GM20000 (cell line): ENCODE results near the gene TRAPPC10.

Experiments used
- DNase-seq: peaks from one replicate; pipeline ENCODE4 v3.0.0; 2012; ENCODE audit warnings: low spot score
- TF ChIP-seq, protein P1 (sequence below): IDR thresholded peaks from 2 replicates; pipeline ENCODE4 v1.5.1; 2012; ENCODE audit warnings: mild to moderate bottlenecking, control low read depth; ENCODE audit errors: extremely low read depth, missing control alignments

Gene TRAPPC10

DNA sequence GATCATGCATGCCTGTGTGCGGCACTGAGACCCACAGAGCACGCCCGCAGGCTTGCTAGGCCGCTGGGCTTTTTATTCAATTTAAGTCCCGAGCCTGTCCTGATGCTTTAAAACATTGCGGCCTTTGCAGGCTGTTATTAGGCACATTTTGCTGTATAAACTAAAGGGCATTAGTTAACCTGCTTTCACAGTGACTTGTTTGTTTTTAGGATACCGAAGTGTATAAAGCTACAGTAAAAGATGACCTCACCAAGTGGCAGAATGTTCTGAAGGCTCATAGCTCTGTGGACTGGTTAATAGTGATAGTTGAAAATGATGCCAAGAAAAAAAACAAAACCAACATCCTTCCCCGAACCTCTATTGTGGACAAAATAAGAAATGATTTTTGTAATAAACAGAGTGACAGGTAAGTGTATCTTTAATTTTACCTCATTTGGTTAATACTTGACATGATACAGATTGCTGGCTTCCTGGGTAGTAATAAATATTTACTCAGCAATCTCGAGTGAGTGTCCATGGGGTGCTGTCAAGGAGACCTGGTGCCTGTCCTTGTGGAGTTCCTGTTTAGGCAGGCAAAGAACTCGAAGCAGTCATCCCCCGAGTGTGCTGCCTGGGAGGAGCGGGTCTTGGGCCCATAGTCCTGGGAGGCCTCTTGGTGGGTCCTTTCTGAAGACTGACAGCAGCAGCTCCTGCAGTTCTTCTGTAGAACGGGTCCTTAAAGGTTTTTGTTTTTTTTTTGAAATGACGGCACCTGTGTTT, 40.1 kb downstream of the TRAPPC10 start:
- DNase-seq, result no peak
- TF ChIP-seq, protein P1, sequence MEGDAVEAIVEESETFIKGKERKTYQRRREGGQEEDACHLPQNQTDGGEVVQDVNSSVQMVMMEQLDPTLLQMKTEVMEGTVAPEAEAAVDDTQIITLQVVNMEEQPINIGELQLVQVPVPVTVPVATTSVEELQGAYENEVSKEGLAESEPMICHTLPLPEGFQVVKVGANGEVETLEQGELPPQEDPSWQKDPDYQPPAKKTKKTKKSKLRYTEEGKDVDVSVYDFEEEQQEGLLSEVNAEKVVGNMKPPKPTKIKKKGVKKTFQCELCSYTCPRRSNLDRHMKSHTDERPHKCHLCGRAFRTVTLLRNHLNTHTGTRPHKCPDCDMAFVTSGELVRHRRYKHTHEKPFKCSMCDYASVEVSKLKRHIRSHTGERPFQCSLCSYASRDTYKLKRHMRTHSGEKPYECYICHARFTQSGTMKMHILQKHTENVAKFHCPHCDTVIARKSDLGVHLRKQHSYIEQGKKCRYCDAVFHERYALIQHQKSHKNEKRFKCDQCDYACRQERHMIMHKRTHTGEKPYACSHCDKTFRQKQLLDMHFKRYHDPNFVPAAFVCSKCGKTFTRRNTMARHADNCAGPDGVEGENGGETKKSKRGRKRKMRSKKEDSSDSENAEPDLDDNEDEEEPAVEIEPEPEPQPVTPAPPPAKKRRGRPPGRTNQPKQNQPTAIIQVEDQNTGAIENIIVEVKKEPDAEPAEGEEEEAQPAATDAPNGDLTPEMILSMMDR, result no peak

DNA sequence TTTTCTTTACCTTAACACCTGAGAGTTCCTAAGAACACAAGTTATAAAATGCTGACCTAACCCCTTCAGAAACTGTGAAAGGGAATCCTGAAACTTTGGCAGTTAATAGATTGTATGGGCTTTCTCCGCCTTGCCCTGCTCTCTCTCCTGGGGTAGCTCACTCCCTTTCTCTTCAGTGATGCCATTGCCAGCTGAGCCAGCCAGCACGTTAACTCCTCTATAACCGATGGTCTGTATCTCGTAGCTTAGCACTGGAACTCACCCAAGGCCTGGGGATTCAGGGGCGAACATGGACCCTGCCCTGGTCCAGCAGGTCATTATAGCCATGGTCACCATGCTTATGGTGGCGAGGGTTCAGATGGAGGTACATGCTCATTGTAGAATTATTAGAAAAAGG, 40.7 kb downstream of the TRAPPC10 start:
- DNase-seq, result no peak
- TF ChIP-seq, protein P1, result no peak

DNA sequence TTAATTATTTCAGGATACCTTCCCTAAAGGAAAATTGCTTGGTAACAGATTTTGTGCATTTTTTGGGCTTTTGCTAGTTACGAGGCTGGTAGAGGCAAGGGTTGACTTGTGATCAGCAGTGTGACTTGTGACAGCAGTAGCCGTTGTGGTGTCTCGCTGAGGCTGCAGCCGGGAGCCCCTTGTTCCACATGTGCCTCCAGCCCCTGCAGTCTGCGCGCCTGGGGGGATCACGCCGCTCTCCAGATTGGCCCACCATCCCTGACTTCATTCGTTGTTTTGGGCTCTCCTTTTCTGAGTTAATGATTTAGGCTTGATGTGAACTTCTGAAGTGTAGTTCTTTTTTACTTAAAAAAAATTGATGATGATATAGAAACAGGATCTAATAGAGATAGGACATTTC, 41.5 kb downstream of the TRAPPC10 start:
- TF ChIP-seq, protein P1, result no peak
- DNase-seq, result no peak

DNA sequence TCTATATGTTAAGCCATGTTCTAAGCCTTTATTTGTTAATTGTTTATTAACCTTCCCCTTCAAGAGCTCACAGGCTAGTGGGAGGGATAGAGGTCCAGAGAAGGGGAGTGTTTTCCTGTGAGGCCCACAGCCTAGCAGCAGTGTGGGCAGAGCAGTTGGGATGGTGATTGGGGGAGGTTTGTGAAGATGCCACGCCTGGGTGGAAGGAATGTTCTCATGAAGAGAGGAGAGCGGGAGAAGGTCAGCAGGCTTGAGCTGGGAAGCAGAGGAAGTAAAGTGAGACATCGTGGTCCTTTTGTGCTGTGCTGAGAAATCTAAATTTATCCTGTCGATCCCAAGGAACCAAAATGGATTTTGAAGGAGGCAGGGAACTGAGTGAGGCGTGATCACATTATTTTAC, 42.6 kb downstream of the TRAPPC10 start:
- TF ChIP-seq, protein P1, result no peak

DNA sequence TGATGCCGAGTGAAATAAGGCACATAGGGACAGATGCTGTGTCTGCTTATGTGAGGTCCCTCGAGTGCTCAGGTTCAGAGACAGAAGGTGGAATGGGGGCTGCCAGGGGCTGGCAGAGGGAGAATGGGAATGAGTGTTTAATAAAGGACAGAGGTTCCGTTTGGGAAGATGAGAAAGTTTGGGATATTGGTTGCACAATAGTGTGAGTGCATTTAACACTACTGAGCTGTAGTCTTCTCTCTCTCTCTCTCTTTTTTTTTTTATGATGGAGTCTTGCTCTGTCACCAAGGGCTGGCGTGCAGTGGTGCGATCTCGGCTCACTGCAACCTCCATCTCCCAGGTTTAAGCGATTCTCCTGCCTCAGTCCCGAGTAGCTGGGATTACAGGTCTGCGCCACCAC, 44.9 kb downstream of the TRAPPC10 start:
- TF ChIP-seq, protein P1, result no peak
- DNase-seq, result no peak

More for the DNA sequence above, 42.6 kb downstream of the TRAPPC10 start:
- DNase-seq, result no peak

DNA sequence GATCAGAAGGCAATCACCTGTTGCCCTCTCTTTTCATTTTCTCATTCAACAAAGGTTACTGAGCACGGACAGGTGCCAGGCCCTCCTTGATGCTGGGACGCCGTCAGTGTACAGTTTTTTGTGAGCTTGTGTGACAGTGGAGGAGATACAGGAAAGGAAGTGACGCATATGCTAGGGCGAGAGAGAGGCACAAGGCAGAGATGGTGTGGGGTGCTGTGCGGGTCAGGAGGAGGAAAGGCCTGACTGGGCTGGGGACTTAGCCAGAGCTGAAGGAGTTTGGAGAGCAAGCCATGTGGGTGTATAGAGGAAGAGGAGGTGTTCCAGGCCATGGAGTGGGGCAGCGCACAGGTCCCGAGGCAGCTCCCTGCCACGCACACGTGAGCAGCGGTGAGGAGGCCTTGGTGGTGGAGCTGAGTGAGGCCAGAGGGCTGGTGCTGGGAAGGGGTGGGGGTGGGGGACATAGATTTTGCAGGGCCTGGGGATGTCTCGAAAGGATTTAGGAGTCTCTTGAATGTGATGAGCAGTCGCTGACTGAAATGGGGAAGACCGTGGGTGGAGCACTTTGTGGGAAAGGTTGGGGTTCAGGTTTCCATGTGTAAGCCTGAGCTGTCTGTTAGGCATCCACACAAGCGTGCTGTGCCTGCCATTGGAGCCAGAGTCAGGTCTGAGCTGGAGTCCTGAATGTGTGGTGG, 46.0 kb downstream of the TRAPPC10 start:
- TF ChIP-seq, protein P1, result no peak
- no peak for DNase-seq

DNA sequence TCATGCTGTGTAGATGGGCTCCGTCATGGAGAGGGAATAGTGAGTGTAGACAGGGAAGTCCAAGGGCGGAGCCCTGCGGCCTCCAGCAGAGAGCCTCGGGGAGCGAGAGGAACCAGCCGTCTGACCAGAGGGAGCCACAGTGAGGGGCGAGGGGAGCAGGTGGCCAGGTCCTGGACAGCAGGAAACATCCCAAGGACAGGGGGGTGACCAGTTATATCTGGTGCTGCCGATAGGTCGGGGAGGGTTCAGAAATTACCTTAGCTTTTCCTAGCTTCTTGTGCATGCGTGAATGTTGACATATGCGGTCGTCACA, 46.5 kb downstream of the TRAPPC10 start:
- TF ChIP-seq, protein P1, result no peak
- DNase-seq, result no peak
